WTC11 (cell line): ENCODE data around the gene TMEM183A. TPM values are rescaled to one million over a fixed set of nuclear protein-coding genes. Genes with fewer than 3 reads are reported as not detected.

Experiments used
- ATF2 ChIP-seq: sonication (generic); formaldehyde crosslinking; IDR thresholded peaks from 2 replicates; pipeline ENCODE4 v1.8.1; 2022; ENCODE audit warnings: low read depth, missing genetic modification reagents, borderline replicate concordance
- ATF6 ChIP-seq: sonication (generic); formaldehyde crosslinking; IDR thresholded peaks from 2 replicates; pipeline ENCODE4 v1.8.1; 2023; ENCODE audit warnings: mild to moderate bottlenecking, missing genetic modification reagents
- CREB1 ChIP-seq: sonication (generic); formaldehyde crosslinking; IDR thresholded peaks from 2 replicates; pipeline ENCODE4 v1.8.0; 2023; ENCODE audit warnings: mild to moderate bottlenecking, missing genetic modification reagents
- ETV6 ChIP-seq: sonication (generic); formaldehyde crosslinking; IDR thresholded peaks from 2 replicates; pipeline ENCODE4 v1.8.1; 2022; ENCODE audit warnings: mild to moderate bottlenecking, missing genetic modification reagents
- FOXK1 ChIP-seq: sonication (generic); formaldehyde crosslinking; IDR thresholded peaks from 2 replicates; pipeline ENCODE4 v1.8.0; 2022; ENCODE audit warnings: mild to moderate bottlenecking, moderate library complexity, missing genetic modification reagents
- GRHL2 ChIP-seq: fragments of 250-450 bp; sonication (Bioruptor Pico); IDR thresholded peaks from 2 replicates; pipeline ENCODE4 v1.8.0; 2022; ENCODE audit warnings: mild to moderate bottlenecking, moderate library complexity; ENCODE audit not compliant: insufficient replicate concordance, severe bottlenecking
- HMGA2 ChIP-seq: fragments of 250-450 bp; sonication (Bioruptor Pico); IDR thresholded peaks from 2 replicates; pipeline ENCODE4 v1.4.0; 2021; ENCODE audit warnings: mild to moderate bottlenecking, moderate library complexity
- JAZF1 ChIP-seq: fragments of 250-450 bp; sonication (Bioruptor Pico); IDR thresholded peaks from 2 replicates; pipeline ENCODE4 v1.9.0; 2021; ENCODE audit warnings: moderate library complexity, mild to moderate bottlenecking, inconsistent platforms
- JUN ChIP-seq: sonication (generic); formaldehyde crosslinking; IDR thresholded peaks from 2 replicates; pipeline ENCODE4 v1.8.0; 2023; ENCODE audit warnings: mild to moderate bottlenecking, missing genetic modification reagents
- NR2C2 ChIP-seq: sonication (generic); formaldehyde crosslinking; IDR thresholded peaks from 2 replicates; pipeline ENCODE4 v1.8.0; 2022; ENCODE audit warnings: mild to moderate bottlenecking, missing genetic modification reagents
- OVOL2 ChIP-seq: fragments of 250-450 bp; sonication (Bioruptor Pico); IDR thresholded peaks from 2 replicates; pipeline ENCODE4 v1.9.0; 2021; ENCODE audit warnings: mild to moderate bottlenecking, borderline replicate concordance
- RORB ChIP-seq: fragments of 250-450 bp; sonication (Bioruptor Pico); IDR thresholded peaks from 2 replicates; pipeline ENCODE4 v1.9.0; 2021; ENCODE audit warnings: mild to moderate bottlenecking
- SMAD3 ChIP-seq: sonication (generic); formaldehyde crosslinking; IDR thresholded peaks from 2 replicates; pipeline ENCODE4 v1.8.0; 2022; ENCODE audit warnings: missing genetic modification reagents, mild to moderate bottlenecking, borderline replicate concordance
- TCF7 ChIP-seq: sonication (generic); formaldehyde crosslinking; IDR thresholded peaks from 2 replicates; pipeline ENCODE4 v1.8.0; 2022; ENCODE audit warnings: mild to moderate bottlenecking, low read depth, missing genetic modification reagents, moderate library complexity
- TEAD1 ChIP-seq: sonication (generic); formaldehyde crosslinking; IDR thresholded peaks from 2 replicates; pipeline ENCODE4 v1.8.0; 2022; ENCODE audit warnings: mild to moderate bottlenecking, missing genetic modification reagents
- USF2 ChIP-seq: sonication (generic); formaldehyde crosslinking; IDR thresholded peaks from 2 replicates; pipeline ENCODE4 v1.8.1; 2023; ENCODE audit warnings: mild to moderate bottlenecking, missing genetic modification reagents, moderate library complexity
- ZNF219 ChIP-seq: sonication (generic); formaldehyde crosslinking; IDR thresholded peaks from 2 replicates; pipeline ENCODE4 v1.8.0; 2023; ENCODE audit warnings: missing genetic modification reagents, mild to moderate bottlenecking, borderline replicate concordance
- ZNF232 ChIP-seq: sonication (generic); formaldehyde crosslinking; IDR thresholded peaks from 2 replicates; pipeline ENCODE4 v1.8.0; 2022; ENCODE audit warnings: mild to moderate bottlenecking, missing genetic modification reagents
- ZNF317 ChIP-seq: sonication (generic); formaldehyde crosslinking; IDR thresholded peaks from 2 replicates; pipeline ENCODE4 v1.8.1; 2023; ENCODE audit warnings: low read depth, mild to moderate bottlenecking, moderate library complexity, missing genetic modification reagents, borderline replicate concordance
- ZNF396 ChIP-seq: fragments of 250-450 bp; sonication (Bioruptor Pico); IDR thresholded peaks from 2 replicates; pipeline ENCODE4 v1.8.0; 2021; ENCODE audit warnings: mild to moderate bottlenecking, moderate library complexity, borderline replicate concordance
- ZNF671 ChIP-seq: fragments of 250-450 bp; sonication (Bioruptor Pico); IDR thresholded peaks from 2 replicates; pipeline ENCODE4 v1.8.0; 2021; ENCODE audit warnings: mild to moderate bottlenecking
- total RNA-seq: library from RNA; stranded (reverse); gene quantifications from 3 replicates; pipeline ENCODE4 v1.2.3, GENCODE V29; 2021
- TF ChIP-seq, protein P1 (sequence below): fragments of 250-450 bp; sonication (Bioruptor Pico); IDR thresholded peaks from 2 replicates; pipeline ENCODE4 v1.9.0; 2021; ENCODE audit warnings: mild to moderate bottlenecking
- TF ChIP-seq, protein P2 (sequence below): sonication (generic); formaldehyde crosslinking; IDR thresholded peaks from 2 replicates; pipeline ENCODE4 v1.8.0; 2023; ENCODE audit warnings: missing genetic modification reagents, mild to moderate bottlenecking, borderline replicate concordance
- TF ChIP-seq, protein P3 (sequence below): sonication (generic); formaldehyde crosslinking; IDR thresholded peaks from 2 replicates; pipeline ENCODE4 v1.8.0; 2022; ENCODE audit warnings: missing genetic modification reagents

Gene TMEM183A
- total RNA-seq, 1 experiment from 2014 or later: 108 TPM

DNA sequence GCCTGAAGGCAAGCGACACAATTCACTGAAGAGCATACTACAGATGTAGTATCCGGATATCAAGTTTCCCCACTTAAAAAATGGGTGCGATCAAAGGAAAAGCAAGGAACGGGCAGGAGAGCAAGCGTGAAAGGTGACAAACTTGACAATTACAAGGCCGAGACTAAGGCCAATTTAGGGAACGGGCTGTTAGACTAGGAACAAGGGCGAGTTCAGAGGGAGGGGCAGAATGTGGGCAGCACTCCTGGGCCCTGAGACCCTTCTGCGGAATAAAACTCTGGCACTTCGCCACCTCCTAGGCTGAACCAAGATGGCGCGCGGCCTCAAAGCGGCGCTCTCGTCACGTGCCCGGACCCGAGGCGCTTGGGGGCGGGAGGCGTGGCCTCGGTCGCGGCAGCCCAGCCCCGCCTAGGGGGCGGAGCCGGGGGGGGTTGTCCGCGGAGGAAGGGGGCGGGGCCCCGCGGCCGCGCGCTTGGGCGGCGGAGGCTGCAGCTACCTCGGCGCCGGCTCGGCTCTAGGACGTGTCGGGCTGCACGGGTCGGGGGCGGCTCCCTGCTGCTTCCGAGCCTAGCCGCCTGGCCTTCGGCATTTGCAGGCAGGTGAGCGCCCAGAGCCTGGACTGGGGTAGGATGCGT lies 19.0 kb downstream of the TMEM183A start, which contains the start of gene PPFIA4 (continued):
- TF ChIP-seq NR2C2 (CRISPR knock-in tag): no peak
- no peak for TF ChIP-seq OVOL2
- peak; percentile 83; the same call in 1 of the 2 replicates for TF ChIP-seq SMAD3
- TF ChIP-seq GRHL2 (CRISPR knock-in tag): no peak
- TF ChIP-seq ATF6 (CRISPR knock-in tag): no peak
- TF ChIP-seq FOXK1: peak; percentile 86; the same call in 1 of the 2 replicates
- no peak for TF ChIP-seq HMGA2 (CRISPR knock-in tag)
- peak; percentile 98 for TF ChIP-seq ETV6 (CRISPR knock-in tag)
- TF ChIP-seq ZNF317 (CRISPR knock-in tag): peak; percentile 69
- no peak for TF ChIP-seq RORB (CRISPR knock-in tag)
- TF ChIP-seq, protein P1, sequence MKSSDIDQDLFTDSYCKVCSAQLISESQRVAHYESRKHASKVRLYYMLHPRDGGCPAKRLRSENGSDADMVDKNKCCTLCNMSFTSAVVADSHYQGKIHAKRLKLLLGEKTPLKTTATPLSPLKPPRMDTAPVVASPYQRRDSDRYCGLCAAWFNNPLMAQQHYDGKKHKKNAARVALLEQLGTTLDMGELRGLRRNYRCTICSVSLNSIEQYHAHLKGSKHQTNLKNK (CRISPR knock-in tag): no peak
- TF ChIP-seq ATF2 (CRISPR knock-in tag): peak; percentile 64; the same call in 1 of the 2 replicates
- peak; percentile 92 for TF ChIP-seq CREB1 (CRISPR knock-in tag)
- peak; percentile 96 for TF ChIP-seq USF2 (CRISPR knock-in tag)
- TF ChIP-seq ZNF232 (CRISPR knock-in tag): peak; percentile 91; the same call in 1 of the 2 replicates
- TF ChIP-seq JAZF1 (CRISPR knock-in tag): no peak
- TF ChIP-seq JUN (CRISPR knock-in tag): 0 out of 2 replicates have a peak, but pooled peaks have one; percentile 15
- peak; percentile 91 for TF ChIP-seq TEAD1 (CRISPR knock-in tag)
- TF ChIP-seq TCF7 (CRISPR knock-in tag): no peak
- TF ChIP-seq ZNF219 (CRISPR knock-in tag): no peak
- peak; percentile 88; the same call in 1 of the 2 replicates for TF ChIP-seq ZNF396 (CRISPR knock-in tag)
- TF ChIP-seq, protein P2, sequence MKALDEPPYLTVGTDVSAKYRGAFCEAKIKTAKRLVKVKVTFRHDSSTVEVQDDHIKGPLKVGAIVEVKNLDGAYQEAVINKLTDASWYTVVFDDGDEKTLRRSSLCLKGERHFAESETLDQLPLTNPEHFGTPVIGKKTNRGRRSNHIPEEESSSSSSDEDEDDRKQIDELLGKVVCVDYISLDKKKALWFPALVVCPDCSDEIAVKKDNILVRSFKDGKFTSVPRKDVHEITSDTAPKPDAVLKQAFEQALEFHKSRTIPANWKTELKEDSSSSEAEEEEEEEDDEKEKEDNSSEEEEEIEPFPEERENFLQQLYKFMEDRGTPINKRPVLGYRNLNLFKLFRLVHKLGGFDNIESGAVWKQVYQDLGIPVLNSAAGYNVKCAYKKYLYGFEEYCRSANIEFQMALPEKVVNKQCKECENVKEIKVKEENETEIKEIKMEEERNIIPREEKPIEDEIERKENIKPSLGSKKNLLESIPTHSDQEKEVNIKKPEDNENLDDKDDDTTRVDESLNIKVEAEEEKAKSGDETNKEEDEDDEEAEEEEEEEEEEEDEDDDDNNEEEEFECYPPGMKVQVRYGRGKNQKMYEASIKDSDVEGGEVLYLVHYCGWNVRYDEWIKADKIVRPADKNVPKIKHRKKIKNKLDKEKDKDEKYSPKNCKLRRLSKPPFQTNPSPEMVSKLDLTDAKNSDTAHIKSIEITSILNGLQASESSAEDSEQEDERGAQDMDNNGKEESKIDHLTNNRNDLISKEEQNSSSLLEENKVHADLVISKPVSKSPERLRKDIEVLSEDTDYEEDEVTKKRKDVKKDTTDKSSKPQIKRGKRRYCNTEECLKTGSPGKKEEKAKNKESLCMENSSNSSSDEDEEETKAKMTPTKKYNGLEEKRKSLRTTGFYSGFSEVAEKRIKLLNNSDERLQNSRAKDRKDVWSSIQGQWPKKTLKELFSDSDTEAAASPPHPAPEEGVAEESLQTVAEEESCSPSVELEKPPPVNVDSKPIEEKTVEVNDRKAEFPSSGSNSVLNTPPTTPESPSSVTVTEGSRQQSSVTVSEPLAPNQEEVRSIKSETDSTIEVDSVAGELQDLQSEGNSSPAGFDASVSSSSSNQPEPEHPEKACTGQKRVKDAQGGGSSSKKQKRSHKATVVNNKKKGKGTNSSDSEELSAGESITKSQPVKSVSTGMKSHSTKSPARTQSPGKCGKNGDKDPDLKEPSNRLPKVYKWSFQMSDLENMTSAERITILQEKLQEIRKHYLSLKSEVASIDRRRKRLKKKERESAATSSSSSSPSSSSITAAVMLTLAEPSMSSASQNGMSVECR (CRISPR knock-in tag): 0 out of 2 replicates have a peak, but pooled peaks have one; percentile 31
- TF ChIP-seq, protein P3, sequence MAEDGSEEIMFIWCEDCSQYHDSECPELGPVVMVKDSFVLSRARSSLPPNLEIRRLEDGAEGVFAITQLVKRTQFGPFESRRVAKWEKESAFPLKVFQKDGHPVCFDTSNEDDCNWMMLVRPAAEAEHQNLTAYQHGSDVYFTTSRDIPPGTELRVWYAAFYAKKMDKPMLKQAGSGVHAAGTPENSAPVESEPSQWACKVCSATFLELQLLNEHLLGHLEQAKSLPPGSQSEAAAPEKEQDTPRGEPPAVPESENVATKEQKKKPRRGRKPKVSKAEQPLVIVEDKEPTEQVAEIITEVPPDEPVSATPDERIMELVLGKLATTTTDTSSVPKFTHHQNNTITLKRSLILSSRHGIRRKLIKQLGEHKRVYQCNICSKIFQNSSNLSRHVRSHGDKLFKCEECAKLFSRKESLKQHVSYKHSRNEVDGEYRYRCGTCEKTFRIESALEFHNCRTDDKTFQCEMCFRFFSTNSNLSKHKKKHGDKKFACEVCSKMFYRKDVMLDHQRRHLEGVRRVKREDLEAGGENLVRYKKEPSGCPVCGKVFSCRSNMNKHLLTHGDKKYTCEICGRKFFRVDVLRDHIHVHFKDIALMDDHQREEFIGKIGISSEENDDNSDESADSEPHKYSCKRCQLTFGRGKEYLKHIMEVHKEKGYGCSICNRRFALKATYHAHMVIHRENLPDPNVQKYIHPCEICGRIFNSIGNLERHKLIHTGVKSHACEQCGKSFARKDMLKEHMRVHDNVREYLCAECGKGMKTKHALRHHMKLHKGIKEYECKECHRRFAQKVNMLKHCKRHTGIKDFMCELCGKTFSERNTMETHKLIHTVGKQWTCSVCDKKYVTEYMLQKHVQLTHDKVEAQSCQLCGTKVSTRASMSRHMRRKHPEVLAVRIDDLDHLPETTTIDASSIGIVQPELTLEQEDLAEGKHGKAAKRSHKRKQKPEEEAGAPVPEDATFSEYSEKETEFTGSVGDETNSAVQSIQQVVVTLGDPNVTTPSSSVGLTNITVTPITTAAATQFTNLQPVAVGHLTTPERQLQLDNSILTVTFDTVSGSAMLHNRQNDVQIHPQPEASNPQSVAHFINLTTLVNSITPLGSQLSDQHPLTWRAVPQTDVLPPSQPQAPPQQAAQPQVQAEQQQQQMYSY: 0 out of 2 replicates have a peak, but pooled peaks have one; percentile 13
- TF ChIP-seq ZNF671 (CRISPR knock-in tag): no peak
